Left cardiac atrium (tissue), 4 donors: Measurements from ENCODE around the gene TBC1D1. TPM values are rescaled to one million over a fixed set of nuclear protein-coding genes. Genes with fewer than 3 reads are reported as not detected.

ENCODE experiments used
- ATAC-seq, 2 donors: fragments of 200-7000 bp; cut with Tn5 transposase; one replicate each; pipeline ENCODE4 v1.9.1; 2020; ENCODE audit warnings: mild to moderate bottlenecking in 2 of 2, moderate library complexity in 2 of 2
- DNase-seq: peaks from one replicate; pipeline ENCODE4 v3.0.0-alpha.2; 2020
- intact Hi-C, 2 donors: fragments of 100-400 bp; cut with DNase I; formaldehyde crosslinking; loops; one replicate each; pipeline versions ENCODE4 v1.14.1 to v1.15.1; 2022 to 2023
- total RNA-seq, 2 donors: library from RNA; stranded (reverse); fragmentation: NEBNext Ultra II Directional; extraction: Animal tissue kit (Norgen Biotek cat#: 25700); gene quantifications; one replicate each; pipeline ENCODE4 v1.2.1, GENCODE V29; 2021
- donor health status: DM: no; HTN: yes; CAD: no.
- donor health status: DM: no; HTN: yes; CAD: no; lungs with severe emphysema.
- donor health status: DM: yes; HTN: yes; CAD: no.
- donor health status: Dilated cardiomyopathy.

TBC1D1 gene
- total RNA-seq, 2 donors from 2014 or later = 116 to 130 TPM

- intact Hi-C loops = no loop called here
- ATAC-seq (no peak), DNase-seq (no peak)
Measured at GRCh38 chr4:38058151-38058550, 167.3 kb downstream of the TBC1D1 start.

GRCh38 chr4:38060829-38061431 lies 170.0 kb downstream of the TBC1D1 start:
- peak in 1 of 2 donors; percentile 44 for ATAC-seq
- DNase-seq = no peak
- intact Hi-C loops = loop anchor here in 1 of 2 donors (5.0 to 10.0 kb wide), 4 partner anchors 116 to 671 kb away; no protein-coding TSS in a partner anchor

- ATAC-seq (peak; percentile 78), DNase-seq (peak; percentile 82)
- intact Hi-C loops = loop anchor here in 1 of 2 donors (5.0 to 10.0 kb wide), 4 partner anchors 115 to 670 kb away; no protein-coding TSS in a partner anchor
Measured at GRCh38 chr4:38062088-38062775, 171.3 kb downstream of the TBC1D1 start.

- peak; percentile 31 to 37 for ATAC-seq
Measured at GRCh38 chr4:38062776-38063097, 171.9 kb downstream of the TBC1D1 start.

GRCh38 chr4:38065176-38065575 lies 174.3 kb downstream of the TBC1D1 start:
- intact Hi-C loops = loop anchor here in 1 of 2 donors (10.0 kb wide), 1 partner anchor 250 kb away; no protein-coding TSS in a partner anchor
- DNase-seq (no peak), ATAC-seq (no peak)

More at GRCh38 chr4:38062776-38063097, 171.9 kb downstream of the TBC1D1 start:
- intact Hi-C loops = loop anchor here in 1 of 2 donors (5.0 to 10.0 kb wide), 4 partner anchors 115 to 670 kb away; no protein-coding TSS in a partner anchor
- DNase-seq = no peak

- intact Hi-C loops = loop anchor here in 1 of 2 donors (10.0 kb wide), 1 partner anchor 249 kb away; no protein-coding TSS in a partner anchor
- DNase-seq (no peak), ATAC-seq (no peak)
Measured at GRCh38 chr4:38065900-38066299, 175.0 kb downstream of the TBC1D1 start.

GRCh38 chr4:38067499-38067898 lies 176.6 kb downstream of the TBC1D1 start:
- intact Hi-C loops = loop anchor here in 1 of 2 donors (10.0 kb wide), 1 partner anchor 247 kb away; no protein-coding TSS in a partner anchor
- ATAC-seq = no peak
- DNase-seq = no peak

- intact Hi-C loops = loop anchor here in 1 of 2 donors (10.0 kb wide), 1 partner anchor 247 kb away; no protein-coding TSS in a partner anchor
- DNase-seq (no peak), ATAC-seq (no peak)
Measured at GRCh38 chr4:38068107-38068506, 177.2 kb downstream of the TBC1D1 start.

- DNase-seq (peak; percentile 57), ATAC-seq (peak; percentile 43 to 84)
- intact Hi-C loops = loop anchor here in 1 of 2 donors (10.0 kb wide), 1 partner anchor 245 kb away; no protein-coding TSS in a partner anchor
Measured at GRCh38 chr4:38069271-38069760, 178.4 kb downstream of the TBC1D1 start.

GRCh38 chr4:38071801-38072431 lies 181.0 kb downstream of the TBC1D1 start:
- intact Hi-C loops = no loop called here
- ATAC-seq (peak; percentile 62 to 76), DNase-seq (no peak)

- intact Hi-C loops = no loop called here
- ATAC-seq = no peak
- no peak for DNase-seq
Measured at GRCh38 chr4:38072578-38072977, 181.7 kb downstream of the TBC1D1 start.

GRCh38 chr4:38073596-38074234 lies 182.8 kb downstream of the TBC1D1 start:
- no peak for DNase-seq
- intact Hi-C loops = no loop called here
- ATAC-seq = no peak

- no peak for DNase-seq
- intact Hi-C loops = no loop called here
- ATAC-seq = peak in 1 of 2 donors; percentile 47
Measured at GRCh38 chr4:38075370-38076152, 184.7 kb downstream of the TBC1D1 start.

- intact Hi-C loops = no loop called here
- ATAC-seq (no peak), DNase-seq (no peak)
Measured at GRCh38 chr4:38076153-38076669, 185.3 kb downstream of the TBC1D1 start.

GRCh38 chr4:38077791-38078489 lies 187.1 kb downstream of the TBC1D1 start:
- DNase-seq (no peak), ATAC-seq (no peak)
- intact Hi-C loops = no loop called here

- DNase-seq (no peak), ATAC-seq (peak in 1 of 2 donors; percentile 12)
- intact Hi-C loops = no loop called here
Measured at GRCh38 chr4:38078590-38079421, 187.9 kb downstream of the TBC1D1 start.
